ENCODE measurements around the gene MYADML2. TPM values are rescaled to one million over a fixed set of nuclear protein-coding genes. Genes with fewer than 3 reads are reported as not detected.

MYADML2 gene
- total RNA-seq, 1 donor from 2014 or later = not detected

DNA sequence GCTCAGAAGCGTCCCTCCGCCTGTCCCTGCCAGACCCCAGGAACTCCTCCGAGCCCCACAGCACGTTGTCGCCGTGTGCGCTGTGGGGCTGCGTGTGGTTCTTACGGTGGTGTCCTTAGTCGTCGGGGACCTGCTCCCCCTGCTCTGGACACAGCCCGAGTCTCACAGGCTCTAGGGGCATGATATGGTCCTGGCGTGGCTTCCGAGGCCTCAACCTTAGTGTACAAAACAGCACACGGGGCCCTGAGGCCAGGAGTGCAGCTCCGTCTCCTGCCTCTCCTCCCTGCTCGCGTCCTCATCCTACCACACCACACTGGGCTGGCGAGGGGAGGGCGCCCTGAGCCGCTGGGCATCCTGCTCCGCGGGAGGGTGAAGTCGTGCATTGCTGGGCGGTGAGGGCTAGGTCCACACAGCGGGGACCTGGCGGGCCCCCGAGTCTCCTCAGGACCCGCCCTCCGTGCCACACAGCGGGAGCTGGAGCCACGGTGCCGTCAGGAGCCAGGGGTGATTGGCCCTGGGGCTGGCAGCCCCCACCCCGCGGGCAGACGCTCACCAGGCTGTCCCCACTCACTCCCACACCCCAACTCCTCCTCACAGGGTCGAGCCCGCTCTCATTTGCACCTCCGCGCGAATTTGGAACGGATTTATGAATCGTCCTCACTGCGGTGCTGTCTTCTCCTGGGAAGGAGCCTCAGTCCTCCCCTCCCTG lies 18.3 kb downstream of the MYADML2 start:
- H3K4me3 Mint-ChIP-seq (ENCODE audit: unreplicated experiment) = peak overlapping the region; percentile 68
- peaks cover 33% of the 10 kb centered on the region for H3K4me1 Mint-ChIP-seq (ENCODE audit: low read depth)
- H3K27ac Mint-ChIP-seq (ENCODE audit: unreplicated experiment) = peak overlapping the region; percentile 79
- H3K9me3 Mint-ChIP-seq (ENCODE audit: low read depth) = no peaks in the 10 kb centered on the region
- no peaks in the 10 kb centered on the region for H3K27me3 Mint-ChIP-seq (ENCODE audit: low read depth)
- H3K36me3 Mint-ChIP-seq (ENCODE audit: low read depth) = peaks cover 3% of the 10 kb centered on the region
- DNase-seq (ENCODE audit: low spot score) = no peak
- TF ChIP-seq, protein P1, sequence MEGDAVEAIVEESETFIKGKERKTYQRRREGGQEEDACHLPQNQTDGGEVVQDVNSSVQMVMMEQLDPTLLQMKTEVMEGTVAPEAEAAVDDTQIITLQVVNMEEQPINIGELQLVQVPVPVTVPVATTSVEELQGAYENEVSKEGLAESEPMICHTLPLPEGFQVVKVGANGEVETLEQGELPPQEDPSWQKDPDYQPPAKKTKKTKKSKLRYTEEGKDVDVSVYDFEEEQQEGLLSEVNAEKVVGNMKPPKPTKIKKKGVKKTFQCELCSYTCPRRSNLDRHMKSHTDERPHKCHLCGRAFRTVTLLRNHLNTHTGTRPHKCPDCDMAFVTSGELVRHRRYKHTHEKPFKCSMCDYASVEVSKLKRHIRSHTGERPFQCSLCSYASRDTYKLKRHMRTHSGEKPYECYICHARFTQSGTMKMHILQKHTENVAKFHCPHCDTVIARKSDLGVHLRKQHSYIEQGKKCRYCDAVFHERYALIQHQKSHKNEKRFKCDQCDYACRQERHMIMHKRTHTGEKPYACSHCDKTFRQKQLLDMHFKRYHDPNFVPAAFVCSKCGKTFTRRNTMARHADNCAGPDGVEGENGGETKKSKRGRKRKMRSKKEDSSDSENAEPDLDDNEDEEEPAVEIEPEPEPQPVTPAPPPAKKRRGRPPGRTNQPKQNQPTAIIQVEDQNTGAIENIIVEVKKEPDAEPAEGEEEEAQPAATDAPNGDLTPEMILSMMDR (IDR thresholded peaks at IDR 0.05) = no peak

DNA sequence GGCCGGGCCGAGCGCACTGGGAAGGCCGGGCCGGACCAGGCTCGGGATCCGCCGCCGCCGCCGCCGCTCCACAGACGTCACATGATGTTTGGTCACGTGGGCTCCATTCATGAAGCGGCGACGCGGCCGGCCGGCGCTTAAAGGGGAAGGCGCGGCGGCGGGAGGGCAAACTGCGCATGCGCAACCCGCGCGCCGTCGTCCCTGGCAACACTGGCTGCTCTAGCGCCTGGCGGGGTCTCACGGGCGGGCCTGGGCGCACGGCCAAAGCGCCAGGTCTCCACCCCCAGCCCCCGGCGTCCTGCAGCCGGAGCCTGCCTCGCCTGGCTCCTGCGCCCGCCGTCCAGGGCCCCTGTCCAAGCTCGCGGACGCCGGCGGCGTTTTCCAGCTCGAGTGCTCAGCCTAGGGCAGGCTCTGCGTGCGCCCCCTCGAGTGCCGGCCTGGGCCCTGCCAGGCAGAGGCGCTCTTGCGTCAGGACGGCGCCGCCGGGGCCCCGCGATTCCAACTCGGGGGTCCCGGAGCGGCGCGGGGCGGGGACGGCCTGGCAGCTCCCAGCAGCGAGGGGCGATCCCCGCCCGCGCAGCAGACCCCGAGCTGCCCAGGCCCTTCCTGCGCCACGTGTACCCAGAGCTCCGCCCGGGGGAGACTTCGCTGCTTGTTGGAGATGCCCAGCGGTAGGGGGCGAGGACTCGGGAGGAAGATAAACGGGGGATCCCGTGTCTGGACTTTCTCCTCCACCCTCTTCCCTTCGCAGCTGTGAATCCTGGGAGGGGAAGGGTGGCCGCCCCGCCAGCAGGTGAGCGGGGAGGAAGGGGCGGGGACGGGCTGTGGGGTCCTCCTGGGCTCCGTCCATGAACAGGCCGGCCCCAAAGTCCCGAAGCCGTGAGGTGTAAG lies 19.1 kb downstream of the MYADML2 start, which contains the start of gene MAFG:
MAFG (minus strand) TSS at position 83 of the 891 bp plus-strand sequence. CDS start 4,550 bp downstream, outside the sequence.
- H3K4me1 Mint-ChIP-seq (ENCODE audit: low read depth) = peaks cover 39% of the 10 kb centered on the region

GRCh38 chr17:81927152-81927652 lies 19.8 kb downstream of the MYADML2 start:
- Mint-ChIP-seq H3K27me3 (ENCODE audit: low read depth) (no peaks in the 10 kb centered on the region), H3K9me3 (ENCODE audit: low read depth) (no peaks in the 10 kb centered on the region), H3K36me3 (ENCODE audit: low read depth) (peaks cover 2% of the 10 kb centered on the region), H3K4me1 (ENCODE audit: low read depth) (peaks cover 41% of the 10 kb centered on the region), H3K27ac (ENCODE audit: unreplicated experiment) (no peak overlapping the region), H3K4me3 (ENCODE audit: unreplicated experiment) (peak overlapping the region; percentile 83)
- TF ChIP-seq, protein P1 (IDR thresholded peaks at IDR 0.05) = peak; percentile 30
- no peak for DNase-seq (ENCODE audit: low spot score)

More for the DNA sequence above, 19.1 kb downstream of the MYADML2 start, which contains the start of gene MAFG:
- TF ChIP-seq, protein P1 (IDR thresholded peaks at IDR 0.05) = peak; percentile 80
- peak within 1 kb of the TSS; percentile 83 for H3K4me3 Mint-ChIP-seq (ENCODE audit: unreplicated experiment)
- H3K36me3 Mint-ChIP-seq (ENCODE audit: low read depth) = no peaks in the 10 kb centered on the region
- no peaks in the 10 kb centered on the region for H3K9me3 Mint-ChIP-seq (ENCODE audit: low read depth)
- no peaks in the 10 kb centered on the region for H3K27me3 Mint-ChIP-seq (ENCODE audit: low read depth)
- DNase-seq (ENCODE audit: low spot score) = no peak
- H3K27ac Mint-ChIP-seq (ENCODE audit: unreplicated experiment) = peak within 1 kb of the TSS; percentile 99

DNA sequence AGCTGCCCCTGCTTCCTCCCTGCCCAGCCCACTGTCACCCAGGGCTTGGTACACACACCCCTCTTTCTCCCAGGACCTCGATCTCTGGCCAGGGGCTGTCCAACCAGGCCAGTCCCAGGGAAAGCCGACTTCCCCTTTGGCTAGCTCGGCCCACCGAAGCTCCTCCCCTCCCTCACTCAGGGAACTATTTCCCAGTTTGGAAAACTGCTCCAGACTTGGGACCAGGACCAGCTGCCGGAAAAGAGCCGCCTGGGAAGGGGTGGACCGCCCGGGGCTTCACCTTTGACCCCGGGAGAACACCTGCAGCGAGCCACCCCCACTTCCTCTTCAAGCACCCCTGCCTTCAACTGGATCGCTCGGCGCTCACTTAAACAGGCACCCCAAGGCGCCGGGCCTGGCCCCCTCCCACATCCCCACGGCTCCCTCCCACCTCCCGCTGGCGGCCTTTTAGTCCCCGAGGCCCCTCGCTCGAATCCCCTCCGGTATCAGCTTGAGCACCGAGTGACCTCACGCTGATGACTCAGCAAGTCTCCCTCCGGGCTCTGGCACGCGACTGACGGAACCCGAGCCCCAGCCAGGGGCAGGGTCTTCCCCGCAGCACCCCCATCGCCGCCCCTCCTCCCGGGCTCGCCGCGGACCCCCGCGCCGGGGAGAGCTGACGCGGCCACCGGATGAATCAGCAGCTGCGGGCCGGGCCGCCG lies 20.4 kb downstream of the MYADML2 start:
- TF ChIP-seq, protein P1 (IDR thresholded peaks at IDR 0.05) = no peak
- no peak for DNase-seq (ENCODE audit: low spot score)
- peak overlapping the region; percentile 83 for H3K4me3 Mint-ChIP-seq (ENCODE audit: unreplicated experiment)
- peak overlapping the region; percentile 99 for H3K27ac Mint-ChIP-seq (ENCODE audit: unreplicated experiment)
- H3K27me3 Mint-ChIP-seq (ENCODE audit: low read depth) = no peaks in the 10 kb centered on the region
- peaks cover 40% of the 10 kb centered on the region for H3K4me1 Mint-ChIP-seq (ENCODE audit: low read depth)
- no peaks in the 10 kb centered on the region for H3K9me3 Mint-ChIP-seq (ENCODE audit: low read depth)
- peaks cover 3% of the 10 kb centered on the region for H3K36me3 Mint-ChIP-seq (ENCODE audit: low read depth)
